WTC11 (cell line): ENCODE data around the gene NAALADL2. TPM values are rescaled to one million over a fixed set of nuclear protein-coding genes. Genes with fewer than 3 reads are reported as not detected.

ENCODE experiments used
- ATAC-seq: fragments of 200-7000 bp; cut with Tn5 transposase; 2 replicates; pipeline ENCODE4 v1.10.0; 2021; ENCODE audit warnings: mild to moderate bottlenecking, moderate library complexity
- CTCF ChIA-PET: fragments of 300-600 bp; sonication (Branson Sonifier 250); formaldehyde crosslinking; loops from one replicate; lab custom pipeline; 2021; ENCODE audit warnings: antibody characterized with exemption; lab: Charles Lee
- POLR2A ChIA-PET: fragments of 350-600 bp; sonication (Branson Sonifier 250); formaldehyde crosslinking; loops from one replicate; lab custom pipeline; 2021; ENCODE audit warnings: antibody characterized with exemption; lab: Charles Lee
- DNase-seq: peaks from one replicate; pipeline ENCODE4 v3.0.0; 2021; ENCODE audit warnings: low spot score
- H3K27ac Mint-ChIP-seq: 2 replicates; pipeline ENCODE4 v1.8.0; 2021; ENCODE audit warnings: mixed read lengths
- H3K27me3 Mint-ChIP-seq: 2 replicates; pipeline ENCODE4 v1.8.0; 2021; ENCODE audit warnings: low read depth, mild to moderate bottlenecking, moderate library complexity, mixed read lengths
- H3K36me3 Mint-ChIP-seq: 2 replicates; pipeline ENCODE4 v1.8.0; 2021; ENCODE audit warnings: mixed read lengths
- H3K4me1 Mint-ChIP-seq: 2 replicates; pipeline ENCODE4 v1.8.0; 2022; ENCODE audit warnings: mixed read lengths
- H3K4me3 Mint-ChIP-seq: 2 replicates; pipeline ENCODE4 v1.8.0; 2021; ENCODE audit warnings: mild to moderate bottlenecking, moderate library complexity, mixed read lengths
- H3K9me3 Mint-ChIP-seq: 2 replicates; pipeline ENCODE4 v1.8.0; 2021; ENCODE audit warnings: mixed read lengths
- ARID4B ChIP-seq: sonication (generic); formaldehyde crosslinking; IDR thresholded peaks from 2 replicates; pipeline ENCODE4 v1.8.0; 2023; ENCODE audit warnings: missing genetic modification reagents, mild to moderate bottlenecking, borderline replicate concordance
- ATF3 ChIP-seq: sonication (generic); formaldehyde crosslinking; conservative IDR thresholded peaks from 2 replicates; pipeline ENCODE4 v1.8.1; 2022; ENCODE audit warnings: mild to moderate bottlenecking, missing genetic modification reagents
- CREM ChIP-seq: sonication (generic); formaldehyde crosslinking; IDR thresholded peaks from 2 replicates; pipeline ENCODE4 v1.8.1; 2022; ENCODE audit warnings: mild to moderate bottlenecking, missing genetic modification reagents, moderate library complexity
- E2F5 ChIP-seq: sonication (generic); formaldehyde crosslinking; IDR thresholded peaks from 2 replicates; pipeline ENCODE4 v1.8.1; 2022; ENCODE audit warnings: mild to moderate bottlenecking, moderate library complexity, missing genetic modification reagents
- GABPB1 ChIP-seq: sonication (generic); formaldehyde crosslinking; IDR thresholded peaks from 2 replicates; pipeline ENCODE4 v1.8.1; 2023; ENCODE audit warnings: mild to moderate bottlenecking, missing genetic modification reagents
- GRHL2 ChIP-seq: fragments of 250-450 bp; sonication (Bioruptor Pico); IDR thresholded peaks from 2 replicates; pipeline ENCODE4 v1.8.0; 2022; ENCODE audit warnings: mild to moderate bottlenecking, moderate library complexity; ENCODE audit not compliant: insufficient replicate concordance, severe bottlenecking
- HMGXB4 ChIP-seq: sonication (generic); formaldehyde crosslinking; IDR thresholded peaks from 2 replicates; pipeline ENCODE4 v1.8.1; 2023; ENCODE audit warnings: mild to moderate bottlenecking, moderate library complexity, missing genetic modification reagents
- NFE2L1 ChIP-seq: sonication (generic); formaldehyde crosslinking; IDR thresholded peaks from 2 replicates; pipeline ENCODE4 v1.8.1; 2023; ENCODE audit warnings: missing genetic modification reagents
- NFYB ChIP-seq: sonication (generic); formaldehyde crosslinking; conservative IDR thresholded peaks from 2 replicates; pipeline ENCODE4 v1.8.0; 2022; ENCODE audit warnings: low read depth, missing genetic modification reagents
- SOX15 ChIP-seq: fragments of 250-450 bp; sonication (Bioruptor Pico); IDR thresholded peaks from 2 replicates; pipeline ENCODE4 v1.9.0; 2021; ENCODE audit warnings: mild to moderate bottlenecking
- TEAD1 ChIP-seq: sonication (generic); formaldehyde crosslinking; IDR thresholded peaks from 2 replicates; pipeline ENCODE4 v1.8.0; 2022; ENCODE audit warnings: mild to moderate bottlenecking, missing genetic modification reagents
- ZBTB21 ChIP-seq: sonication (generic); formaldehyde crosslinking; IDR thresholded peaks from 2 replicates; pipeline ENCODE4 v1.8.1; 2023; ENCODE audit warnings: mild to moderate bottlenecking, missing genetic modification reagents, borderline replicate concordance
- ZBTB43 ChIP-seq: sonication (generic); formaldehyde crosslinking; IDR thresholded peaks from 2 replicates; pipeline ENCODE4 v1.8.1; 2023; ENCODE audit warnings: mild to moderate bottlenecking, missing genetic modification reagents
- ZNF138 ChIP-seq: sonication (generic); formaldehyde crosslinking; conservative IDR thresholded peaks from 2 replicates; pipeline ENCODE4 v1.8.1; 2022; ENCODE audit warnings: mild to moderate bottlenecking, moderate library complexity, missing genetic modification reagents
- ZNF317 ChIP-seq: sonication (generic); formaldehyde crosslinking; IDR thresholded peaks from 2 replicates; pipeline ENCODE4 v1.8.1; 2023; ENCODE audit warnings: low read depth, mild to moderate bottlenecking, moderate library complexity, missing genetic modification reagents, borderline replicate concordance
- ZNF396 ChIP-seq: fragments of 250-450 bp; sonication (Bioruptor Pico); IDR thresholded peaks from 2 replicates; pipeline ENCODE4 v1.8.0; 2021; ENCODE audit warnings: mild to moderate bottlenecking, moderate library complexity, borderline replicate concordance
- ZNF416 ChIP-seq: fragments of 250-450 bp; sonication (Bioruptor Pico); IDR thresholded peaks from 2 replicates; pipeline ENCODE4 v1.9.0; 2021; ENCODE audit warnings: mild to moderate bottlenecking, inconsistent platforms
- ZNF425 ChIP-seq: fragments of 250-450 bp; sonication (Bioruptor Pico); conservative IDR thresholded peaks from 2 replicates; pipeline ENCODE4 v1.9.0; 2021; ENCODE audit warnings: mild to moderate bottlenecking
- ZNF512 ChIP-seq: sonication (generic); formaldehyde crosslinking; IDR thresholded peaks from 2 replicates; pipeline ENCODE4 v1.8.1; 2022; ENCODE audit warnings: missing genetic modification reagents, borderline replicate concordance
- total RNA-seq: library from RNA; stranded (reverse); gene quantifications from 3 replicates; pipeline ENCODE4 v1.2.3, GENCODE V29; 2021

Gene NAALADL2
- total RNA-seq, 1 experiment from 2014 or later = 1.2 TPM

GRCh38 chr3:174812172-174812862, 46.8 kb upstream of the NAALADL2 start (continued):
- no peak for TF ChIP-seq HMGXB4 (CRISPR knock-in tag)

- CTCF ChIA-PET = no interaction called here
- no peak overlapping the region for H3K4me3 Mint-ChIP-seq
- POLR2A ChIA-PET = no interaction called here
- peaks cover 2% of the 10 kb centered on the region for H3K36me3 Mint-ChIP-seq
- no peaks in the 10 kb centered on the region for H3K27me3 Mint-ChIP-seq
- TF ChIP-seq ZNF138 (no peak), ZNF317 (no peak), ATF3 (CRISPR knock-in tag) (no peak), ZNF416 (no peak), GRHL2 (CRISPR knock-in tag) (no peak), CREM (CRISPR knock-in tag) (no peak), SOX15 (no peak), ARID4B (CRISPR knock-in tag) (no peak), GABPB1 (CRISPR knock-in tag) (no peak), ZBTB21 (no peak), ZNF425 (no peak)
- H3K4me1 Mint-ChIP-seq = 0 out of 2 replicates have a peak, but pooled peaks cover 2% of the 10 kb centered on the region
- DNase-seq = no peak
- no peak for ATAC-seq
- H3K9me3 Mint-ChIP-seq = peaks cover 14% of the 10 kb centered on the region
- no peak overlapping the region for H3K27ac Mint-ChIP-seq
Measured at GRCh38 chr3:174815750-174816149, 43.4 kb upstream of the NAALADL2 start.

- ChIA-PET CTCF (no interaction called here), POLR2A (no interaction called here)
- ATAC-seq = no peak
- Mint-ChIP-seq H3K9me3 (peaks cover 4% of the 10 kb centered on the region), H3K36me3 (no peaks in the 10 kb centered on the region), H3K27ac (no peak overlapping the region), H3K4me1 (0 out of 2 replicates have a peak, but pooled peaks cover 2% of the 10 kb centered on the region), H3K4me3 (no peak overlapping the region), H3K27me3 (no peaks in the 10 kb centered on the region)
- no peak for DNase-seq
- TF ChIP-seq ZBTB43 = no peak
- no peak for TF ChIP-seq ZNF512 (CRISPR knock-in tag)
- no peak for TF ChIP-seq TEAD1 (CRISPR knock-in tag)
- no peak for TF ChIP-seq ZNF396 (CRISPR knock-in tag)
- TF ChIP-seq GRHL2 (CRISPR knock-in tag) = no peak
- no peak for TF ChIP-seq E2F5 (CRISPR knock-in tag)
- TF ChIP-seq NFYB (CRISPR knock-in tag) = no peak
- no peak for TF ChIP-seq NFE2L1 (CRISPR knock-in tag)
Measured at GRCh38 chr3:174820885-174821284, 38.2 kb upstream of the NAALADL2 start.
